ENCODE measurements around the gene CRACR2A. TPM values are rescaled to one million over a fixed set of nuclear protein-coding genes. Genes with fewer than 3 reads are reported as not detected.

CRACR2A gene
- total RNA-seq, 4 donors from 2014 or later: 4.8 to 18.2 (median 10.6) TPM

DNA sequence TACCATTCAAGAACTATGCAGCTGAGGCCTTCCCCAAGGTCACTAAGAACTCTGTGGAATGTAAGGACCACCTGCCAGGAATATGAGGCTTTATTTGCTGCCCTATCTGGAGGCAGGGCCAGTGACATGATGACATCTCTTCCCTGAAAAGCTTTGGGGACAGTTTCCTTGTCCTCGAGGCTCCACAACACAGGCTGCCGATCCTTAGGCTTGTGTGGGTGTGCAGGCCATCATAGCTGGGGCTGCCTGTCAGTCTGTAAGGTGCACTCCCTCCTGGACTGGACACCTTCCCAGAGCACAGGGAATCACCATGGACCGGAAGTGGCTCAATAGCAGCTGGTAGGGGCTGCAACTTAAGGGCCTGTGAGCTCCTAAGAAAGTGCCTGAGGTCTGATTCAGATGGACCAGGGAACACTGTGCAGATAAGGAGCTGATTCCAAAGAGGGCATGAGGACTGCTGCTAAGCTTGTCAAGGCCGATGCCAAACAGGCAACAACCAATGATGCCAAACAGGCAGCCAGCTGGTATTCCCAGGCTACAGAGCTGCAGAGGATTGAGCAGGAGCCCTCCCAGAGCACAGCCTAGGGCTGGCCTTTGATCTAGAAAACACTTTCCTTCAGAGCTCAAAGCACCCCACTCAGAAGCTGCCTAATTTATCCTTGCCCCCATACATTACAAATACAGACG lies 84.3 kb downstream of the CRACR2A start:
- peaks cover 6% of the 10 kb centered on the region for H3K36me3 ChIP-seq
- H3K27ac ChIP-seq: no peak overlapping the region
- H3K9me3 ChIP-seq: no peaks in the 10 kb centered on the region
- WGBS: 100% methylated on average over 2 of the region's 5 CpGs
- no peaks in the 10 kb centered on the region for H3K27me3 ChIP-seq
- H3K4me1 ChIP-seq: no peaks in the 10 kb centered on the region
- TF ChIP-seq CTCF (IDR thresholded peaks at IDR 0.05) (no peak), POLR2AphosphoS5 (IDR thresholded peaks at IDR 0.05) (no peak), POLR2A (IDR thresholded peaks at IDR 0.05) (no peak), EP300 (IDR thresholded peaks at IDR 0.05) (no peak)
- no peak for DNase-seq (ENCODE audit: low spot score in 2 of 2)
- no peak overlapping the region for H3K4me3 ChIP-seq

- H3K9me3 ChIP-seq: no peaks in the 10 kb centered on the region
- 75% methylated on average over 4 of the region's 4 CpGs for WGBS
- H3K4me3 ChIP-seq: no peak overlapping the region
- H3K27me3 ChIP-seq: no peaks in the 10 kb centered on the region
- H3K4me1 ChIP-seq: no peaks in the 10 kb centered on the region
- H3K27ac ChIP-seq: no peak overlapping the region
- DNase-seq (ENCODE audit: low spot score in 2 of 2): no peak
- H3K36me3 ChIP-seq: peaks cover 3% of the 10 kb centered on the region
- TF ChIP-seq POLR2A (IDR thresholded peaks at IDR 0.05) (no peak), EP300 (IDR thresholded peaks at IDR 0.05) (no peak), CTCF (IDR thresholded peaks at IDR 0.05) (no peak), POLR2AphosphoS5 (IDR thresholded peaks at IDR 0.05) (no peak)
These were observed 85.4 kb downstream of the CRACR2A start for GRCh38 chr12:3667485-3667884.

GRCh38 chr12:3666441-3666840 lies 86.5 kb downstream of the CRACR2A start:
- WGBS: 95% methylated on average over 7 of the region's 7 CpGs
- TF ChIP-seq CTCF (IDR thresholded peaks at IDR 0.05) (no peak), POLR2A (IDR thresholded peaks at IDR 0.05) (no peak), EP300 (IDR thresholded peaks at IDR 0.05) (no peak), POLR2AphosphoS5 (IDR thresholded peaks at IDR 0.05) (no peak)
- no peak for DNase-seq (ENCODE audit: low spot score in 2 of 2)
- Histone ChIP-seq H3K27me3 (no peaks in the 10 kb centered on the region), H3K4me1 (no peaks in the 10 kb centered on the region), H3K4me3 (no peak overlapping the region), H3K36me3 (peaks cover 3% of the 10 kb centered on the region), H3K9me3 (no peaks in the 10 kb centered on the region), H3K27ac (no peak overlapping the region)

DNA sequence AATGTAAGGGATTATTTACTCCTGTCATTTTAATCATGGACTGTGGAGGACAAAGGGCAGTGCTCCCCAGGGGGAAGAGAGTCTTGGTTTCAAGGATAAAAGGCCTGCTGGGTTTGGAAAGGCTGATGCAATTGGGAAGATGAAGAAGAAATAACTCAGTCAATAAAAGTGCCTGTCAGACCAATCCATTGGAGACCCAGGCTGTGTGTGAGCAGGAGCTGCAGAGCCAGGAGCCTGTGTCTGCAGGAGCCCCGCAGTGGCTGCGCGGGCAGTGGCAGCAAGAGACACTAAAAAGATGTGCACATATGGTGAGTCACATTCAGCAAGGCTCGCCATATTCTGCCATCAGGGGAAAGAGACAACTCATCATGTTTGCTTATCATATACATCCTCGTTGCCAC lies 90.4 kb downstream of the CRACR2A start:
- 90% methylated on average over 5 of the region's 5 CpGs for WGBS
- no peaks in the 10 kb centered on the region for H3K9me3 ChIP-seq
- DNase-seq (ENCODE audit: low spot score in 2 of 2): no peak

More for the DNA sequence above, 90.4 kb downstream of the CRACR2A start:
- H3K4me3 ChIP-seq: no peak overlapping the region
- H3K4me1 ChIP-seq: no peaks in the 10 kb centered on the region
- peaks cover 8% of the 10 kb centered on the region for H3K36me3 ChIP-seq
- no peak overlapping the region for H3K27ac ChIP-seq
- TF ChIP-seq POLR2A (IDR thresholded peaks at IDR 0.05) (no peak), POLR2AphosphoS5 (IDR thresholded peaks at IDR 0.05) (no peak), EP300 (IDR thresholded peaks at IDR 0.05) (no peak), CTCF (IDR thresholded peaks at IDR 0.05) (no peak)
- H3K27me3 ChIP-seq: no peaks in the 10 kb centered on the region

Measured in suprapubic skin (tissue), 4 donors.